Colonic mucosa (tissue), 4 donors: Measurements from ENCODE around the gene RNF223. TPM values are rescaled to one million over a fixed set of nuclear protein-coding genes. Genes with fewer than 3 reads are reported as not detected.

Experiments
- DNase-seq: peaks from one replicate; pipeline ENCODE4 v3.0.0-alpha.2; 2020
- H3K27ac ChIP-seq: fragments of 200-600 bp; one replicate; pipeline ENCODE4 v1.8.0; 2021
- H3K27me3 ChIP-seq: fragments of 200-600 bp; one replicate; pipeline ENCODE4 v1.8.0; 2021
- H3K36me3 ChIP-seq: fragments of 200-600 bp; one replicate; pipeline ENCODE4 v1.8.0; 2021
- H3K4me1 ChIP-seq: fragments of 200-600 bp; one replicate; pipeline ENCODE4 v1.8.0; 2021; ENCODE audit warnings: mild to moderate bottlenecking
- H3K4me3 ChIP-seq: fragments of 200-600 bp; one replicate; pipeline ENCODE4 v1.8.0; 2021
- H3K9ac ChIP-seq, 2 donors: one replicate each; pipeline ENCODE4 v1.7.0; 2013; ENCODE audit warnings: control low read depth in 2 of 2, low read depth in 2 of 2, low read length in 2 of 2
- H3K9me3 ChIP-seq: fragments of 200-600 bp; one replicate; pipeline ENCODE4 v1.8.0; 2021
- CTCF ChIP-seq: fragments of 200-600 bp; IDR thresholded peaks from one replicate; pipeline ENCODE4 v1.8.0; 2022; ENCODE audit warnings: antibody characterized with exemption, mild to moderate bottlenecking
- intact Hi-C: fragments of 100-400 bp; cut with DNase I; formaldehyde crosslinking; loops from one replicate; pipeline ENCODE4 v1.14.1; 2022
- total RNA-seq, 2 donors: library from RNA; stranded (reverse); fragmentation: NEBNext Ultra II Directional in 1 of 2; extraction: Animal tissue kit (Norgen Biotek cat#: 25700) in 1 of 2; gene quantifications; one replicate each; pipeline ENCODE4 v1.2.1, GENCODE V29; 2021
- donor health status: healthy.
- donor health status: DM: no; HTN: no; CAD: no.
- donor health status: DM: no; HTN: no; CAD: no.

The RNF223 gene
- total RNA-seq, 2 donors from 2014 or later = 5.1 to 5.7 TPM

GRCh38 chr1:1120866-1121591 is 46.9 kb upstream of the RNF223 start:
- H3K36me3 ChIP-seq = no peaks in the 10 kb centered on the region
- DNase-seq = peak; percentile 13
- no peak for TF ChIP-seq CTCF
- H3K27ac ChIP-seq = no peak overlapping the region
- intact Hi-C loops = loop anchor here (5.0 kb wide), 2 partner anchors 131 to 171 kb away; no protein-coding TSS in a partner anchor
- no peak overlapping the region for H3K4me3 ChIP-seq
- H3K9ac ChIP-seq = no peak overlapping the region
- H3K4me1 ChIP-seq = peaks cover 14% of the 10 kb centered on the region
- no peaks in the 10 kb centered on the region for H3K9me3 ChIP-seq
- H3K27me3 ChIP-seq = no peaks in the 10 kb centered on the region

- H3K36me3 ChIP-seq = no peaks in the 10 kb centered on the region
- no peak for TF ChIP-seq CTCF
- intact Hi-C loops = loop anchor here (5.0 kb wide), 2 partner anchors 132 to 172 kb away; no protein-coding TSS in a partner anchor
- H3K27me3 ChIP-seq = no peaks in the 10 kb centered on the region
- no peaks in the 10 kb centered on the region for H3K9me3 ChIP-seq
- H3K4me3 ChIP-seq = no peak overlapping the region
- H3K9ac ChIP-seq = no peak overlapping the region
- peak; percentile 18 for DNase-seq
- peaks cover 14% of the 10 kb centered on the region for H3K4me1 ChIP-seq
- H3K27ac ChIP-seq = no peak overlapping the region
Measured at GRCh38 chr1:1120096-1120495, 46.0 kb upstream of the RNF223 start.

DNA sequence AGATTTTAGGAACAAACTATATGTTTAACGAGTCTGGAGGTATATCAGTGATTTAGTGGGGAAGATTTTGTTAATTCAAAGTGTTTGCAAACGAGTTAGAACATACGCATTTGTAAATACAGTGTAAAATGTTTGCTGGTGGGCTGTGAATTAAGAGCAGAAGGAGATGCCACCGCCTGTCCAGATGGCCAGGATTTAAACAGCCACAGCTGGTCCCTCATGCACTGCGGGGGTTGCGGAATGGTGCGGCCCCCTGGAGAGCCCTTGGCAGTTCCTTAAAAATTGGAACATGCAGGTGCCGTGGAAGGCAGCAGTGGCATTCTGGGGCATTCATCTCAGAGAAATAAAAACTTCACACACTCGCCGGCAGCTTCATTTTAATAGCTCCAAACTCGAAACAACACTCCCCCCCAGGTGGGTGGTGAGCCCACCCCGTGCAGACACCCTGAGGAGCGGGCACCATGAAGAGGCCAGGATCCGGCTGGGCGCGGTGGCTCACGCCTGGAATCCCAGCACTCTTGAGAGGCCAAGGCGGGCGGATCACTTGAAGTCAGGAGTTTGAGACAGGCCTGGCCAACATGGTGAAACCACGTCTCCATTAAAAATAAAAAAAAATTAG is 45.3 kb upstream of the RNF223 start:
- TF ChIP-seq CTCF = no peak
- Histone ChIP-seq H3K27ac (no peak overlapping the region), H3K36me3 (no peaks in the 10 kb centered on the region), H3K27me3 (no peaks in the 10 kb centered on the region), H3K4me1 (peaks cover 13% of the 10 kb centered on the region), H3K9me3 (no peaks in the 10 kb centered on the region), H3K9ac (no peak overlapping the region), H3K4me3 (no peak overlapping the region)
- intact Hi-C loops = no loop called here
- DNase-seq = peak; percentile 15

DNA sequence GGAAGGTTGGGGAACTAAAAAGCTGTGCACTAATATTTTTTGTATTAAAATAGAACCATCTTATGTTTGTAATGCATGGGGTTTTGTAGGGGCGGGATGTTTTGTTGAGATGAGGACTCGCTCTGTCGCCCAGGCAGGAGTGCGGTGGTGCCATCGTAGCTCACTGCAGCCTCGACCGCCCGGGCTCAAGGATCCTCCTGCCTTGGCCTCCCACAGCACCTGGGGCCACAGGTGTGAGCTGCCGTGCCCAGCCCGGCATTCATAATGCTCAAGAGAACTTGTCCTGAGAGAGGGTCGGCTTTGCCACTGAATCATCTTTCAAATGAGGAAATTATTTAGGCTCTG is 44.7 kb upstream of the RNF223 start:
- H3K36me3 ChIP-seq = no peaks in the 10 kb centered on the region
- no peak overlapping the region for H3K9ac ChIP-seq
- no peak for TF ChIP-seq CTCF
- no peak for DNase-seq
- no peaks in the 10 kb centered on the region for H3K9me3 ChIP-seq
- H3K27ac ChIP-seq = no peak overlapping the region
- intact Hi-C loops = no loop called here
- no peak overlapping the region for H3K4me3 ChIP-seq
- no peaks in the 10 kb centered on the region for H3K27me3 ChIP-seq
- H3K4me1 ChIP-seq = peaks cover 9% of the 10 kb centered on the region

DNA sequence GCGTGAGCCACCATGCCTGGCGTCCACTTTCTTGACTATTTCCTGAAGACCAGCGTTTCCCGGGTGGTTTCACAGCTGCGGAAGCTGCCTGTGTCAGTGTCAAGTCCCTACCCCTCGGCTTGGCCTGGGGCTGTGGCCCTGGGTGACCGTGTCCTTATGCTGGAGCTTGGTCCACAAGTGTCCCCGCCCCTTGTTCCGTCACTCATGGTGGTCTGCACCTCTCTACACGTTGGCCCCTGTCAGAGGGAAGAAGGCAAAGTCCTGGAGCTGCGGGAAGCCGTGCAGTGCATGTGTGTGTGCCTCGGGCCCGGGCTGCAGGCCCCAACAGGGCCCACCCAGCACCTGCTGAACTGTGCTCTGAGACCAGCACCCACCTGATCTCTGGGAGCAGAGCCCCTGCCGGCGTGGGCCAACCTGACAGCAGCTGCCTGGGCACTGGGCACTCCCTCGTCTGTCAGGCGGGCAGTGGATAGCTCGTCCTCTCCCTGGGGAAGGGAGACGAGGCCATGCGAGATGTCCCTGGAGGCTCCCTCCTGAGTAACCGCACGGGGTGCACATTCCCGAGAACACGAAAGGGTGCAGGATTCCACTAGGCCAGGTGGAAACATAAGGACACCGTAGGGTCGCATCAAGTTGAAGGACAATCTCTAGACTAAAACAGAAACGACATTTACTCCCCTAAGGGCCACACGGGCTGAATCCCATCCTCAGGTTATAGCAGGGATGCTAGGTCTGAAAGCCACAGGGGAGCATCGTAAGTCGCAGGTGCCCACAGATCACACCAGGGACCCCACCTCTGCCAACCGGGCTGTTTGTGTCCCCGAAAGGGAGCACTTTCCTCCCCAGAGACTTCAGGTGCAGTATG is 44.1 kb upstream of the RNF223 start:
- no peaks in the 10 kb centered on the region for H3K27me3 ChIP-seq
- no peak overlapping the region for H3K4me3 ChIP-seq
- TF ChIP-seq CTCF = no peak
- peaks cover 9% of the 10 kb centered on the region for H3K4me1 ChIP-seq
- no peak overlapping the region for H3K27ac ChIP-seq
- intact Hi-C loops = no loop called here
- peak; percentile 22 for DNase-seq
- no peaks in the 10 kb centered on the region for H3K36me3 ChIP-seq
- H3K9ac ChIP-seq = peak overlapping the region in 1 of 2 donors; percentile 24
- no peaks in the 10 kb centered on the region for H3K9me3 ChIP-seq
